Measurements from ENCODE around the gene TTLL8.

The TTLL8 gene

GRCh38 chr22:50039669-50040443 lies 18.2 kb downstream of the TTLL8 start:
- no peak for DNase-seq

- no peak for DNase-seq
These were observed 21.9 kb downstream of the TTLL8 start for GRCh38 chr22:50035976-50036724.

GRCh38 chr22:50035131-50035881 lies 22.8 kb downstream of the TTLL8 start:
- no peak for DNase-seq

- DNase-seq: peak; percentile 55 to 60
These were observed 23.7 kb downstream of the TTLL8 start for GRCh38 chr22:50034126-50035081.

- no peak for DNase-seq
These were observed 25.0 kb downstream of the TTLL8 start for GRCh38 chr22:50032941-50033601.

- DNase-seq: no peak
These were observed 25.8 kb downstream of the TTLL8 start for GRCh38 chr22:50032109-50032871.

GRCh38 chr22:50031189-50032091 lies 26.7 kb downstream of the TTLL8 start:
- no peak for DNase-seq

GRCh38 chr22:50030297-50031188 lies 27.6 kb downstream of the TTLL8 start:
- DNase-seq: peak; percentile 57 to 61

- no peak for DNase-seq
These were observed 30.2 kb downstream of the TTLL8 start for GRCh38 chr22:50027639-50028537.

- DNase-seq: no peak
These were observed 32.1 kb downstream of the TTLL8 start for GRCh38 chr22:50025993-50026392.

- no peak for DNase-seq
These were observed 35.8 kb downstream of the TTLL8 start for GRCh38 chr22:50022171-50022819.

- DNase-seq: no peak
These were observed 37.5 kb downstream of the TTLL8 start for GRCh38 chr22:50020606-50021005.

GRCh38 chr22:50019316-50019715 lies 38.8 kb downstream of the TTLL8 start:
- no peak for DNase-seq

- no peak for DNase-seq
These were observed 39.4 kb downstream of the TTLL8 start for GRCh38 chr22:50018608-50019285.

- no peak for DNase-seq
These were observed 40.3 kb downstream of the TTLL8 start for GRCh38 chr22:50017701-50018224.

- DNase-seq: no peak
These were observed 41.0 kb downstream of the TTLL8 start for GRCh38 chr22:50016988-50017700.

Measured in Kasumi-1 (cell line).